H1 (cell line): ENCODE measurements around the gene MAOB. TPM values are rescaled to one million over a fixed set of nuclear protein-coding genes. Genes with fewer than 3 reads are reported as not detected.

Source experiments
- CTCF ChIA-PET: fragments of 300-600 bp; sonication (Branson Sonifier 250); formaldehyde crosslinking; loops from one replicate; lab custom pipeline; 2021; ENCODE audit not compliant: partially characterized antibody; lab: Charles Lee
- POLR2A ChIA-PET: fragments of 300-600 bp; sonication (Branson Sonifier 250); formaldehyde crosslinking; loops from one replicate; lab custom pipeline; 2021; ENCODE audit warnings: inconsistent platforms; ENCODE audit not compliant: partially characterized antibody; lab: Charles Lee
- DNase-seq, 2 experiments: peaks; one replicate each; pipeline versions ENCODE4 v3.0.0 to v3.0.0-alpha.2; 2010 to 2022; ENCODE audit warnings: low spot score in 2 of 2, low read depth in 1 of 2, mixed read lengths in 1 of 2
- FAIRE-seq: peaks from 2 replicates; lab custom pipeline; 2011; peaks lifted over from hg19 to GRCh38; lab: Jason Lieb, UNC
- H2AFZ ChIP-seq: 2 replicates; pipeline ENCODE4 v1.8.1; 2012; ENCODE audit warnings: low read length, inconsistent platforms
- H2AK5ac ChIP-seq: 2 replicates; pipeline ENCODE4 v1.6.1; 2013; ENCODE audit warnings: low read depth, low read length
- H2BK120ac ChIP-seq: replicated peaks from 2 replicates; pipeline ENCODE3; 2013; ENCODE audit warnings: low read depth, low read length, inconsistent platforms
- H2BK12ac ChIP-seq: 2 replicates; pipeline ENCODE4 v1.6.1; 2013; ENCODE audit warnings: low read depth, low read length
- H2BK15ac ChIP-seq: 2 replicates; pipeline ENCODE4 v1.6.1; 2013; ENCODE audit warnings: low read length
- H2BK20ac ChIP-seq: 2 replicates; pipeline ENCODE4 v1.6.1; 2013; ENCODE audit warnings: low read length
- H2BK5ac ChIP-seq: 2 replicates; pipeline ENCODE4 v1.6.1; 2013; ENCODE audit warnings: low read depth, low read length
- H3K14ac ChIP-seq: 2 replicates; pipeline ENCODE4 v1.6.1; 2013; ENCODE audit warnings: inconsistent platforms; ENCODE audit not compliant: insufficient read length
- H3K18ac ChIP-seq: 2 replicates; pipeline ENCODE4 v1.6.1; 2013; ENCODE audit warnings: low read length; ENCODE audit errors: extremely low read depth
- H3K23ac ChIP-seq: 2 replicates; pipeline ENCODE4 v1.6.1; 2013; ENCODE audit warnings: inconsistent platforms; ENCODE audit not compliant: insufficient read length
- H3K23me2 ChIP-seq: 2 replicates; pipeline ENCODE4 v1.6.1; 2013; ENCODE audit warnings: low read depth, low read length
- H3K27ac ChIP-seq: 2 replicates; pipeline ENCODE4 v1.6.1; 2011; ENCODE audit warnings: low read depth, low read length, inconsistent platforms
- H3K27me3 ChIP-seq, 4 experiments: replicated peaks in 1 of 4; 1 replicate in 1 of 4; 2 replicates in 3 of 4; pipeline versions ENCODE4 v1.6.1 to v1.8.1; 2011 to 2013; ENCODE audit warnings: low read length in 3 of 4, mild to moderate bottlenecking in 3 of 4, inconsistent platforms in 2 of 4, mixed read lengths in 2 of 4, moderate library complexity in 1 of 4; ENCODE audit not compliant: control insufficient read depth in 3 of 4, insufficient read depth in 3 of 4; ENCODE audit errors: extremely low read depth in 1 of 4
- H3K36me3 ChIP-seq, 4 experiments: 2 replicates each; pipeline versions ENCODE4 v1.6.1 to v1.8.1; 2011 to 2013; ENCODE audit warnings: mild to moderate bottlenecking in 4 of 4, low read length in 3 of 4, moderate library complexity in 2 of 4, control low read depth in 1 of 4, inconsistent platforms in 1 of 4; ENCODE audit not compliant: insufficient read depth in 4 of 4, control insufficient read depth in 2 of 4
- H3K4ac ChIP-seq: replicated peaks from 2 replicates; pipeline ENCODE3; 2013; ENCODE audit warnings: low read length, low read depth, mixed read lengths, inconsistent platforms; ENCODE audit not compliant: insufficient read length
- H3K4me1 ChIP-seq, 4 experiments: replicated peaks in 1 of 4; 1 replicate in 1 of 4; 2 replicates in 3 of 4; pipeline versions ENCODE4 v1.6.1 to v1.8.1; 2011 to 2013; ENCODE audit warnings: low read length in 3 of 4, inconsistent platforms in 2 of 4, mixed read lengths in 1 of 4; ENCODE audit not compliant: insufficient read depth in 4 of 4, control insufficient read depth in 3 of 4
- H3K4me2 ChIP-seq, 2 experiments: 2 replicates each; pipeline versions ENCODE4 v1.6.1 to v1.8.1; 2011 to 2013; ENCODE audit warnings: low read depth in 2 of 2, low read length in 2 of 2, control low read depth in 1 of 2, inconsistent platforms in 1 of 2, mild to moderate bottlenecking in 1 of 2; ENCODE audit not compliant: insufficient read depth in 1 of 2
- H3K4me3 ChIP-seq, 4 experiments: fragments of 200-600, 300-600 bp in 1 of 4; sonication (generic), shearing (Covaris generic), sonication (Bioruptor Twin) in 1 of 4; 2 replicates each; pipeline versions ENCODE4 v1.5.1 to v1.8.1; 2011 to 2016; ENCODE audit warnings: low read length in 4 of 4, low read depth in 3 of 4, control low read depth in 2 of 4, inconsistent platforms in 2 of 4, mild to moderate bottlenecking in 2 of 4, mixed read lengths in 1 of 4, moderate library complexity in 1 of 4; ENCODE audit not compliant: insufficient read depth in 2 of 4; ENCODE audit errors: extremely low read depth in 1 of 4
- H3K56ac ChIP-seq: replicated peaks from 2 replicates; pipeline ENCODE3; 2013; ENCODE audit warnings: low read depth, mild to moderate bottlenecking, mixed read lengths, low read length, inconsistent platforms; ENCODE audit not compliant: insufficient read length
- H3K79me1 ChIP-seq: 2 replicates; pipeline ENCODE4 v1.6.1; 2013; ENCODE audit warnings: low read depth, low read length, control low read depth
- H3K79me2 ChIP-seq, 2 experiments: 2 replicates each; pipeline versions ENCODE4 v1.6.1 to v1.8.1; 2012 to 2013; ENCODE audit warnings: low read length in 2 of 2, mild to moderate bottlenecking in 2 of 2, inconsistent platforms in 1 of 2; ENCODE audit not compliant: insufficient read depth in 2 of 2, control insufficient read depth in 1 of 2
- H3K9ac ChIP-seq, 4 experiments: replicated peaks in 1 of 4; 1 replicate in 1 of 4; 2 replicates in 3 of 4; pipeline versions ENCODE4 v1.6.1 to v1.8.1; 2011 to 2013; ENCODE audit warnings: low read depth in 3 of 4, low read length in 3 of 4, control low read depth in 2 of 4, mild to moderate bottlenecking in 2 of 4, moderate library complexity in 2 of 4, inconsistent platforms in 1 of 4; ENCODE audit errors: extremely low read depth in 1 of 4
- H3K9me3 ChIP-seq, 2 experiments: 2 replicates each; pipeline versions ENCODE4 v1.6.1 to v1.8.1; 2012 to 2013; ENCODE audit warnings: mild to moderate bottlenecking in 2 of 2, moderate library complexity in 2 of 2, control low read depth in 1 of 2, inconsistent platforms in 1 of 2, low read depth in 1 of 2, low read length in 1 of 2, mixed read lengths in 1 of 2; ENCODE audit not compliant: insufficient read depth in 2 of 2
- H4K20me1 ChIP-seq, 2 experiments: replicated peaks in 1 of 2; 2 replicates each; pipeline versions ENCODE3 to v1.8.1; 2011 to 2013; ENCODE audit warnings: inconsistent platforms in 2 of 2, low read length in 2 of 2, mild to moderate bottlenecking in 1 of 2; ENCODE audit not compliant: insufficient read depth in 2 of 2, control insufficient read depth in 1 of 2
- H4K5ac ChIP-seq: 2 replicates; pipeline ENCODE4 v1.6.1; 2013; ENCODE audit warnings: low read length, low read depth, mixed read lengths, inconsistent platforms; ENCODE audit not compliant: insufficient read length
- H4K8ac ChIP-seq: 2 replicates; pipeline ENCODE4 v1.8.0; 2013; ENCODE audit warnings: mild to moderate bottlenecking, moderate library complexity, low read length, inconsistent platforms; ENCODE audit not compliant: insufficient read depth; ENCODE audit errors: extremely low read depth
- H4K91ac ChIP-seq: replicated peaks from 2 replicates; pipeline ENCODE3; 2013; ENCODE audit warnings: low read length, mixed read lengths, inconsistent platforms; ENCODE audit not compliant: insufficient read length
- ATF2 ChIP-seq: IDR thresholded peaks from 2 replicates; pipeline ENCODE4 v1.6.1; 2012; ENCODE audit warnings: low read length, inconsistent platforms
- BACH1 ChIP-seq: IDR thresholded peaks from 2 replicates; pipeline ENCODE4 v1.6.1; 2012; ENCODE audit warnings: low read length, improper control_type of control experiment
- BRCA1 ChIP-seq: IDR thresholded peaks from 2 replicates; pipeline ENCODE4 v1.6.1; 2012; ENCODE audit warnings: low read depth, low read length, improper control_type of control experiment
- JUN ChIP-seq: IDR thresholded peaks from 2 replicates; pipeline ENCODE4 v1.6.1; 2011; ENCODE audit warnings: low read depth, mild to moderate bottlenecking, improper control_type of control experiment, low read length
- NANOG ChIP-seq: IDR thresholded peaks from 2 replicates; pipeline ENCODE4 v1.6.1; 2011; ENCODE audit warnings: low read length, low read depth, mild to moderate bottlenecking, inconsistent platforms; ENCODE audit not compliant: insufficient read depth, poor library complexity, severe bottlenecking
- NRF1 ChIP-seq: IDR thresholded peaks from 2 replicates; pipeline ENCODE4 v1.6.1; 2011; ENCODE audit warnings: mild to moderate bottlenecking, low read depth, low read length, improper control_type of control experiment
- RFX5 ChIP-seq: IDR thresholded peaks from 2 replicates; pipeline ENCODE4 v1.6.1; 2011; ENCODE audit warnings: low read depth, low read length, improper control_type of control experiment, borderline replicate concordance
- SIN3A ChIP-seq, 2 experiments: IDR thresholded peaks in 1 of 2; conservative IDR thresholded peaks in 1 of 2; 2 replicates each; pipeline ENCODE4 v1.6.1; 2011 to 2012; ENCODE audit warnings: low read length in 2 of 2, improper control_type of control experiment in 1 of 2, low read depth in 1 of 2, mild to moderate bottlenecking in 1 of 2
- SIRT6 ChIP-seq: IDR thresholded peaks from one replicate; pipeline ENCODE4 v1.7.1; 2012; ENCODE audit warnings: low read length, inconsistent platforms
- TAF7 ChIP-seq: optimal IDR thresholded peaks from 2 replicates; pipeline ENCODE3; 2011; ENCODE audit warnings: low read depth, mild to moderate bottlenecking, inconsistent platforms, low read length, moderate library complexity, borderline replicate concordance
- TEAD4 ChIP-seq: IDR thresholded peaks from 2 replicates; pipeline ENCODE4 v1.6.1; 2012; ENCODE audit warnings: low read depth, low read length, inconsistent platforms, mixed read lengths
- USF2 ChIP-seq: IDR thresholded peaks from 2 replicates; pipeline ENCODE4 v1.6.1; 2011; ENCODE audit warnings: low read length, improper control_type of control experiment
- WGBS, 2 experiments: shearing (Covaris generic) in 1 of 2; methylation state at CpG; one replicate each; pipeline versions ENCODE4 v1.1.6 to v1.1.7; 2013 to 2015; ENCODE audit warnings: low lambda C conversion rate in 2 of 2, mixed read lengths in 2 of 2, inconsistent platforms in 1 of 2, low coverage in 1 of 2, missing lambda C conversion rate in 1 of 2; ENCODE audit not compliant: insufficient replicate concordance in 2 of 2, insufficient coverage in 1 of 2, insufficient read length in 1 of 2; ENCODE audit errors: extremely low coverage in 1 of 2, missing lambda C conversion rate in 1 of 2; 5-methylcytosine and 5-hydroxymethylcytosine counted together
- polyA plus RNA-seq, 7 experiments: library from polyadenylated mRNA; depleted of rRNA in 3 of 7; stranded (reverse) in 5 of 7; unstranded in 2 of 7; fragments of >200 nt in 5 of 7; fragments of 200-250 nt in 2 of 7; gene quantifications; 1 replicate in 5 of 7; 2 replicates in 1 of 7; 4 replicates in 1 of 7; pipeline versions ENCODE4 v1.2.1 to v1.2.3, GENCODE V29; 2011 to 2013; ENCODE audit warnings: missing spikeins in 2 of 7, mixed read lengths in 2 of 7
- total RNA-seq: library from RNA; stranded (reverse); fragmentation: NEBNext Ultra II Directional; extraction: Animal tissue kit (Norgen Biotek cat#: 25700); gene quantifications from 2 replicates; pipeline ENCODE4 v1.2.1, GENCODE V29; 2021

The MAOB gene
- total and polyA plus RNA-seq, 2 of the 8 experiments (the other 6 are each of a cell fraction or from before 2014, with no cell fraction given) = 0.73 to 1.1 TPM

GRCh38 chrX:43910012-43910411 is 27.8 kb upstream of the MAOB start:
- Histone ChIP-seq H3K14ac (no peak overlapping the region), H2BK120ac (no peak overlapping the region), H3K56ac (no peak overlapping the region), H3K27me3 (no peaks in the 10 kb centered on the region), H4K91ac (no peak overlapping the region), H2BK12ac (no peak overlapping the region), H3K18ac (no peak overlapping the region), H3K23me2 (no peaks in the 10 kb centered on the region), H3K9ac (no peak overlapping the region), H2BK20ac (no peak overlapping the region), H4K20me1 (no peaks in the 10 kb centered on the region), H3K4ac (no peak overlapping the region), H3K79me2 (no peaks in the 10 kb centered on the region), H2AK5ac (no peak overlapping the region), H3K23ac (no peak overlapping the region), H2BK5ac (no peak overlapping the region), H3K36me3 (no peaks in the 10 kb centered on the region), H3K4me3 (no peak overlapping the region), H3K27ac (no peak overlapping the region), H2AFZ (no peak overlapping the region), H3K9me3 (no peaks in the 10 kb centered on the region), H3K4me2 (no peak overlapping the region), H4K5ac (no peak overlapping the region), H4K8ac (no peak overlapping the region), H3K79me1 (no peaks in the 10 kb centered on the region), H3K4me1 (no peaks in the 10 kb centered on the region), H2BK15ac (no peak overlapping the region)
- POLR2A ChIA-PET = no interaction called here
- FAIRE-seq = no peak
- WGBS, 2 experiments = 89% methylated on average over 1 of the region's 1 CpG; no CpG with 5 or more reads in 1 of the 2 experiments
- no peak for DNase-seq
- CTCF ChIA-PET = no interaction called here
- TF ChIP-seq USF2 = no peak
- no peak for TF ChIP-seq JUN
- no peak for TF ChIP-seq RFX5
- TF ChIP-seq SIN3A (conservative IDR thresholded peaks at IDR 0.05 in 1 of 2, IDR thresholded peaks at IDR 0.05 in 1 of 2; ENCODE audit: low read depth in 1 of 2, low read length in 2 of 2) = no peak
- no peak for TF ChIP-seq TAF7
- no peak for TF ChIP-seq BACH1
- no peak for TF ChIP-seq ATF2
- TF ChIP-seq NRF1 = no peak
- no peak for TF ChIP-seq SIRT6
- no peak for TF ChIP-seq BRCA1
- TF ChIP-seq NANOG = no peak
- no peak for TF ChIP-seq TEAD4
